HG03521 (cell line): ENCODE results near the gene ZXDB.
"Not testable (repeated sequence)": the region's sequence is repeated elsewhere in the genome, so short reads cannot be mapped to it uniquely, and the experiment has no call there.

Experiments used
- ATAC-seq: cut with Tn5 transposase; IDR thresholded peaks from one replicate; pipeline ENCODE4 v1.9.1; 2021; ENCODE audit warnings: mild to moderate bottlenecking, moderate library complexity; ENCODE audit not compliant: unreplicated experiment

ZXDB gene

DNA sequence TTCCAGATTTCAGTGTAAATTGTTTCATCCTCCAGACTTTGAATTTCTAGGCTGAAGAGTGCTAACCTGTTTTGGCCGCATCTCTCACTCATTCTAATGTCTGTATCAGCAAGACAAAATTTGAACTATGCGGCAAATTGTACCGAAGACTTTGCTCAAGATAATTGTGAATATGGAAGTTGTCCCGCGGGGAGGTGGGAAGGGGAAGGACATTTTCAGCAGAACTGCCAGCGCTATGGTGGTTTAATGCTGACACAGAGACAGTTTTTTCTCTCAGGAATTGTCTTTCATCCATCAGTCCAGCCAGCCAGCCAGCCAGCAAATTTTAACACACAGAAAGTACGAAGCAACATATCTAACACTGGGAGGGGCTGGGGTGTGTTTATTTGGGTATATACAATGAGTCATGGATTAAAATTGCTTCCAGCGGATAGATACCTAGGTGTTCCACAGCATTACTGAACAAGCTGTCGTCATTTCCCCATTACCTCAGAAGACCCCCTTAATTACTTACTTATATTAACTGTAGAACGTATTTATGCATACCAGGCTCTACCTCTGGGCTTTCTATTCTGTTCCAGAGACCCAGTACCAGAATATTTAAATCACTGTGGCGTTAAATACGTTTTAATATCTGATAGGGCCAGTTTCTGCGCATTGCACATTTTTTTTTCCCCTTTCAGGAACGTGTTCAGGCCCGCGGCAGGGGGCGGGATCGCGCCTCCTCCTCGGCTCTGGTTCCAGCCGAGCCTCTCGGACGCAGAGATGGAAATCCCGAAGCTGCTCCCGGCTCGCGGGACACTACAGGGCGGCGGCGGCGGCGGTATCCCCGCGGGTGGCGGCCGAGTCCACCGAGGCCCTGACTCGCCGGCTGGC, at the start of gene ZXDB:
Gene ZXDB (plus strand): TSS at position 728 of the 876 bp plus-strand sequence. CDS start 38 bp downstream, at position 766.
- peak; percentile 53 for ATAC-seq

GRCh38 chrX:57565198-57565597, 26.6 kb upstream of the ZXDB start:
- ATAC-seq, result no peak

DNA sequence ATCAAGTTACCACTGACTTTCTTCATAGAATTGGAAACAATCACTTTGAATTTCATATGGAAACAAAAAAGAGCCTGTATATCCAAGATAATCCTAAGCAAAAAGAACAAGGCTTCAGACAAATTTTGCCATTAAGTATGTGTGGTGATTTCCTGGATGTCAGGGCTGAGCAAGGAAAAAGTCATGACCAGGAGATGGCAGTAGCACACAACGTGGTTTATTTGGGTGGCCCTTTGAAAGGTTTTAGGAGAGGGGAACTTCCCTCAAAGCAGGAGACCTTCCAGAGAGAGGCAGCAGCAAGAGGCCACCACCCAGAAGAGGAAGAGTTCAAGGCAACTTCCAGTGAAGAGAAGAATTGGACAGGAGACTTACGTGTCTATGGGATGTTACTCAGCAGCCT, 18.1 kb upstream of the ZXDB start:
- ATAC-seq, result no peak

DNA sequence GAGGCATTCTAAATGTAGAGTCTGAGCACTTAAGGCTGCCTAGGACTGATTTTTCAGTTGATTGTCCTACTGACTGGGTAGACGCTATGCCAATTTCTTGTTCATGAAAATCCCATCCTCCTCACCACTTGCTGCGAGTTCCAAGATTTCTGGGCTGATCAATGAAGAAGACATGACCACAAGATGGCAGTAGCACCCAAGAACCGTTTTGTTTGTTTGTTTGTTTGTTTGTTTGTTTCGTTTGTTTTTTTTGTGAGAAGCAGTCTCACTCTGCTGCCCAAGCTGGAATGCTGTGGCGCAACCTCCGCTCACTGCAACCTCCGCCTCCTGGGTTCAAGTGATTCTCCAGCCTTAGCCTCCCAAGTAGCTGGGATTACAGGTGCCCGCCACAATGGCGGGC, 8.9 kb upstream of the ZXDB start:
- ATAC-seq, result not testable (repeated sequence)

- ATAC-seq, result no peak
Measured at GRCh38 chrX:57583477-57583876, 8.3 kb upstream of the ZXDB start.

DNA sequence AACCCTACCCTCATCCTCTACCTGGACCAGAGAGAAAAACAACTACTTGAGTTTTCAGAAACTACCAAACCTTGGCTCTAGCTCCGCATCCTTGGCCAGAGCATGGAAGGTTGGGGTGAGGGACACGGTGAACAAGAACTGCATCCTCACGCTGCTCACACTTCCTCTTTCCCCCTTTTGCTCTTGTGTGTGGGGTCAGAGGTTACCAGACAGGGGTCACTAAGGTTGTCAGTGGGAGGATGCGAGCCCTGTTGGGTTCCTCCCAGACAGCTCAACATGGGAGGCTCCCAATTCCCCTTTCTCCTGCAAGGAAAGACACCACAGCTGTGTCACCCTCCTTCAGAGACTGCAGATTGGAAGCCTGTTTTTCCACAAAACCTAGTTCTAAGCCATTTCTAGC, 5.5 kb upstream of the ZXDB start:
- no peak for ATAC-seq

GRCh38 chrX:57587062-57587461, 4.7 kb upstream of the ZXDB start:
- no peak for ATAC-seq

DNA sequence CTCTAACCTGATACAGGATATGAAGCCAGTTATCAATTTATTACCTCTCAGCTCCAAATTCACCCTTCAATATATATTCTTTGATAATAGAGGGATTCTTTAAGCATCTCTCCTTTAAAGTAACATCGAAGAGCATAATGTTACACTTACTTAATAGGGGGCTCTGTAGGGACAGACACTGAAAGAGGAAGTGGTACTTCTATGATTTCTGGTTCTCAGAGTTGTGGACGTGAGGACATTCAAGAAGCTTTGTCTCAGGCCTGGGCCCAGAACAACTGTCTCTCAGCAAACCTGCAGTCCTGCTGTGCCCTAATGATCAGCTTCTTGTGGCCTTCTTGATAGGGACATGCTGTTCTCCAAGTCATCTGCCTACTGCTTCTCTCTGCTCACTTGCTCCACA, 4.2 kb upstream of the ZXDB start:
- no peak for ATAC-seq

GRCh38 chrX:57592160-57592893, 516 bp downstream of the ZXDB start:
- peak; percentile 76 for ATAC-seq

DNA sequence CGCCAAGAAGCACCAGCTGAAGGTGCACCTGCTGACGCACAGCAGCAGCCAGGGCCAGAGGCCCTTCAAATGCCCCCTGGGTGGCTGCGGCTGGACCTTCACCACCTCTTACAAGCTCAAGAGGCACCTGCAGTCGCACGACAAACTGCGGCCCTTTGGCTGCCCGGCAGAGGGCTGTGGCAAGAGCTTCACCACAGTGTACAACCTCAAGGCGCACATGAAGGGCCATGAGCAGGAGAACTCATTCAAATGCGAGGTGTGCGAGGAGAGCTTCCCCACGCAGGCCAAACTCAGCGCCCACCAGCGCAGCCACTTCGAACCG, 1.0 kb downstream of the ZXDB start:
- ATAC-seq, result peak; percentile 7

DNA sequence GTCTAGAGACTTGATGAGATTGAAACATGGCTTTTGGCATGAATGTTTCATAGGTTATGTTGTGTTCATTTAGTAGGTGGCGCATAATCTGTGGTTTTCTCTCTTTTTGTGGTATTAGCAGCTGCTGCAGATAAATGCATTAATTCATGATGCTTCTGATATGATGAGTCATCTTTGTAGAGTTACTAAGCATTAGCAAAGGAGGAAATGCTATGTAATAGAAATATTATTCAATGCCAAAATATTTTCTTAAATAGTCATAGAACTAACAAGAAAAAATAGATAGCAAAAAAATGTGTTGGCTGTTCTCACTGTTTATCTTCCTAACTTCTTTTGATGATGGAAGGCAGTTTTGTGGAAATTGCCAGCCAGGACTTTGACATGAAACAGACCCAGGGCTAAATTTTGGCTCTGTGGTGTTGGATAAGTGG, 3.6 kb downstream of the ZXDB start:
- ATAC-seq, result no peak

DNA sequence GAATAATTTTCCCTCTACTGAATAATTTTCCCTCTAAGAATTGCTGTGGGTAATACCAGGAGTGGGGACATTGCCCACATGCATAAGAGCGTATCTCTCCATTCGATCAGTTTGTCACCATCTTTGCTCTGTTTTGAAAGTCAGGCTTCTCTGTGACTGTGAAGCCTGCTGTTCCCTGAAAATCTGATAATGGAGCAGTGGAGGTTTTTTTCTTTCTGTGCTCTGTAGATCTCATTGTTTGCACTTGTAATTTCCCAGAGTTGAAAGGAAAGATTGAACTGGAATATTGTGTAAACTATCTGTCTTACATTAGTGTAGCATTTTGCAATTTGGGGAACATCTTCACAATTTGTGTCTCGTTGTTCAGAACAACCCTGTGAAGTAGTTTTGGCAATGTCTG, 4.3 kb downstream of the ZXDB start:
- ATAC-seq, result no peak

DNA sequence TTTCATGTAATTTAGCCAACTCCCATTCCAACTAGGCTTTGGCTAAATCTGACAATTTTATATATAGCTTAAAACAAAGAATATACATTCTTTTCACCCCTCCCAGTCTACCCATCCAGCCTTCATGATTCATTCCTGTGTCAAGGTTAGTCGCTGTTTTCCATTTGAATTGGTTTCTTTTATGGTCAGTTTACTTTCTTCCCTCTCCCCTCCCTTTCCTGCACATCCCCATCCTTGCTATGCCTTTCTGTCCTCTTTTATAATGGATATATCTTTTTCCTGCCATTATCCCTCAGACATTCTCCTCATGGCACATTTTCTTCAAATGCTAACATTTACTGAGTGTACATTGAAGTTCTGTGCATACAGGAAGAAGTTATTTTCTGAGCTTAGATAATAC, 4.7 kb downstream of the ZXDB start:
- no peak for ATAC-seq

- no peak for ATAC-seq
Measured at GRCh38 chrX:57607295-57608187, 15.7 kb downstream of the ZXDB start.

DNA sequence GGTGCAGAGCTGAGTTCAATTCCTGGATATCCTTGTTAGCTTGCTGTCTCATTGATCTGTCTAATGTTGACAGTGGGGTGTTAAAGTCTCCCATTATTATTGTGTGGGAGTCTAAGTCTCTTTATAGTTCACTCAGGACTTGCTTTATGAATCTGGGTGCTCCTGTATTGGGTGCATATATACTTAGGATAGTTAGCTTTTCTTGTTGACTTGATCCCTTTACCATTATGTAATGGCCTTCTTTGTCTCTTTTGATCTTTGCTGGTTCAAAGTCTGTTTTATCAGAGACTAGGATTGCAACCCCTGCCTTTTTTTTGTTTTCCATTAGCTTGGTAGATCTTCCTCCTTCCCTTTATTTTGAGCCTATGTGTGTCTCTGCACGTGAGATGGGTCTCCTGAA, 21.5 kb downstream of the ZXDB start:
- ATAC-seq, result not testable (repeated sequence)

- ATAC-seq, result not testable (repeated sequence)
Measured at GRCh38 chrX:57629438-57629837, 37.6 kb downstream of the ZXDB start.

- no peak for ATAC-seq
Measured at GRCh38 chrX:57640674-57641016, 48.8 kb downstream of the ZXDB start.

DNA sequence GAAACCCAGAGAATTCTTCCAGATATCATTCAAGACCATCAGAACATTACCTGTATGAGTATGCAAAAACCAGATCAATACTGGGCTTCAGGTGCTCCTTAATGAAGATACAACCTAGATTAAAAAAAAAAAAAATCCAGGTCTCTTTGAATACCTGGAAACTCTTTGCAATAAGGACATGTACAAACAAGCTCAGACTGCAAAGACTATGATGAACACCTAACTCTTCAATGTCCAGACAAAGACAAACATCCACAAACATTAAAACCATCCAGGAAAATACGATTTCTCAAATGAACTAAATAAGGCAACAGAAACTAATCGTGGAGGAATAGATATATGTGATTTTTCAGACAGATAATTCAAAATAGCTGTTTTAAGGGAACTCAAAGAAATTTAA, 49.5 kb downstream of the ZXDB start:
- no peak for ATAC-seq

DNA sequence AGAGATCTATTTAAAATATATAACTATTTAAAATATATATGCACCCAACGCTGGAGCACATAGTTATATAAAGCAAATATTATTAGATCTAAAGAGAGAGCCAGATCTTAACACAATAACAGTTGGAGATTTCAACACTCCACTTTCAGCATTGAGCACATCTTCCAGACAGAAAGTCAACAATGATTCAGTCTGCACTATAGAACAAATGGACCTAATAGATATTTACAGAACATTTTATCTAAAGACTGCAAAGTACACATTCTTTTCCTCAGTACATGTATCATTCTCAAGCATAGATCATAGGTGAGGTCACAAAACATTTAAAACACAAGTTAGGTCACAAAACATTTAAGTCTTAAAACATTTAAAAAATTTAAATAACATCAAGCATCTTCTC, 51.9 kb downstream of the ZXDB start:
- ATAC-seq, result no peak

DNA sequence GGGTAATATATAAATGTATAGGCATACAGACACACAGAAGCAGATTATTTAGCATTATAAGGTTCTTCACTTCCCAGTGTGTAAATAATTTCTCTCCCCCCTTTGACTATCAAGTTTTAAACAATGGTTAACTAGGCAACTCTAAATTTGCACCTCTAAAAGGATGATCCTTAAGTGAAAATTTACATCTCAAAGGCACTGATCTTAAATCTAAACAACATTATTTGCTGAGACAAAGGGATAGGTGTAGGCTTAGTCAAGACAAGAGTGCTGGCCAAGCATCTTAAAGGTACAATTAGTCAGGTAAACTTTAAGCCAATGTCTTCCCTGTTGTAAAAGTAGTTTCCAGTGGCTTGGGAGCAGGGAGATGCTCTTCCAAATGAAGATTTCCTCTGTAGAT, 55.2 kb downstream of the ZXDB start:
- no peak for ATAC-seq
